WI38 (cell line): ENCODE data around the gene MINDY4.

Source experiments
- H3K4me3 ChIP-seq: 2 replicates; pipeline ENCODE4 v1.5.1; 2011; ENCODE audit warnings: low read depth, mild to moderate bottlenecking, control low read depth, low read length
- TF ChIP-seq, protein P1 (sequence below): IDR thresholded peaks from 2 replicates; pipeline ENCODE4 v1.5.1; 2012; ENCODE audit warnings: low read depth, mild to moderate bottlenecking, control low read depth, low read length

MINDY4 gene

DNA sequence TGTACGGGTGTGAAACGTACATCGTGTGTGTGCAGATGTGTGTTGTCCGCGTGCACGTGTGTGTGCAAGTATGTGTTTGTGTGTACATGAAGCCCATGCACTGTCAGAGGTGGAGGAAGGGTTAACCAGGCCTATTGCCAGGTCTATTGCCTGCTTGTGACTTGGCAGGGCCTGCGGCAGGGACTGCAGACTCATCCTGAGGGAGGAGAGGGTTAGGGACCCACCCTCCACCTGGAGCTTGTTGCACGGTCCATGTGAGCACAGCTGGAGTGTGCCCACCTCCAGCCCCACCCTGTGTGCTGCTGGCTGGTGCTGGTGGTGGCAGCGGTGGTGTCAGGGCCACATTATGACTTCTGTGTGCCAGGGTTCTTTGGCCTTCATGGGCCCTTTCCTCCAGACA, 133.3 kb downstream of the MINDY4 start:
- TF ChIP-seq, protein P1, sequence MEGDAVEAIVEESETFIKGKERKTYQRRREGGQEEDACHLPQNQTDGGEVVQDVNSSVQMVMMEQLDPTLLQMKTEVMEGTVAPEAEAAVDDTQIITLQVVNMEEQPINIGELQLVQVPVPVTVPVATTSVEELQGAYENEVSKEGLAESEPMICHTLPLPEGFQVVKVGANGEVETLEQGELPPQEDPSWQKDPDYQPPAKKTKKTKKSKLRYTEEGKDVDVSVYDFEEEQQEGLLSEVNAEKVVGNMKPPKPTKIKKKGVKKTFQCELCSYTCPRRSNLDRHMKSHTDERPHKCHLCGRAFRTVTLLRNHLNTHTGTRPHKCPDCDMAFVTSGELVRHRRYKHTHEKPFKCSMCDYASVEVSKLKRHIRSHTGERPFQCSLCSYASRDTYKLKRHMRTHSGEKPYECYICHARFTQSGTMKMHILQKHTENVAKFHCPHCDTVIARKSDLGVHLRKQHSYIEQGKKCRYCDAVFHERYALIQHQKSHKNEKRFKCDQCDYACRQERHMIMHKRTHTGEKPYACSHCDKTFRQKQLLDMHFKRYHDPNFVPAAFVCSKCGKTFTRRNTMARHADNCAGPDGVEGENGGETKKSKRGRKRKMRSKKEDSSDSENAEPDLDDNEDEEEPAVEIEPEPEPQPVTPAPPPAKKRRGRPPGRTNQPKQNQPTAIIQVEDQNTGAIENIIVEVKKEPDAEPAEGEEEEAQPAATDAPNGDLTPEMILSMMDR: no peak
- no peak overlapping the region for H3K4me3 ChIP-seq

DNA sequence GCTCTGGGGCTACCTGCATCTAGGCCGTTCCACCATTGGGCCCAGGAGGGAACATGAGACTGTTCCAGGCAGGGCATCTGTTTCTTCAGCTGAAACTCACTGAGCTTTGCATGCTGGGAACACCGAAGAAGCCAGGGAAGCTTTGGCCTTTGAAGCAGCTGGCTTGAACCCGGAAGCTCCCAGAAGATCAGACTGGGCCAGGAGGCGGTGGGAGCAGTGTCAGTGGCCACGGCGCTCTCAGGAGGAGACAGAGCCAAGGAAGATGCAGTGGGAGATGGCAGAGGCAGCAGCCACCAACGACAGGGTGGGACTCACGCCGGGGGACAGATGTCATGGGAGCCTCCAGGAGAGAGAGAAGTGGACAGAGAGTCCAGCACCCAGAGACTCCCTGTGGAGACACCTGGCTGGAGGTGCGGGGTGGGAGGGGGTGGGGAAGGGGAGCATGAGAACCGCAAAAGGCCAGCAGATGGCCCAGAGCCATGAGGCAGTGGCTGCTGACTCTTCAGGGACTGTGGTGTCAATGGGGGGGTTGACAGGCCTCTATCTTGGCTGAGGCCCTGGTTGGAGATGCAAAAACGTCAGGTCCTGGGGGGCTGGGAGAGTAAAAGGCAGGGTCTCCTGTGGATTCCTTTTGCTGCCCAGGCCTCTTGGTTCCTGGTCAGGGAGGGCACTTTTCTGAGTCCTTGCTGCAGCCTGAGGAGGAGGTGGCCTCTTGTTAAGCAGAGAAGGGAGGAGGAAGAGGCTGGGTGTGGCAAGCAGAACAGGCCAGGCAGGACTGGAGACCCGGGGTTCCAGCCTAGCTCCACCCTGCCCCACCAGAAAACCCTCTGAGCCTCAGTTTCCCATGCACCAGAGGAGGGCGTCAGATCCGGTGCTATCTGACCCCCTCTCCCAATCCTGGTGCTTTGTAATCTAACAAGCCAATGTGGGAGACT, 134.1 kb downstream of the MINDY4 start:
- TF ChIP-seq, protein P1: no peak
- no peak overlapping the region for H3K4me3 ChIP-seq

DNA sequence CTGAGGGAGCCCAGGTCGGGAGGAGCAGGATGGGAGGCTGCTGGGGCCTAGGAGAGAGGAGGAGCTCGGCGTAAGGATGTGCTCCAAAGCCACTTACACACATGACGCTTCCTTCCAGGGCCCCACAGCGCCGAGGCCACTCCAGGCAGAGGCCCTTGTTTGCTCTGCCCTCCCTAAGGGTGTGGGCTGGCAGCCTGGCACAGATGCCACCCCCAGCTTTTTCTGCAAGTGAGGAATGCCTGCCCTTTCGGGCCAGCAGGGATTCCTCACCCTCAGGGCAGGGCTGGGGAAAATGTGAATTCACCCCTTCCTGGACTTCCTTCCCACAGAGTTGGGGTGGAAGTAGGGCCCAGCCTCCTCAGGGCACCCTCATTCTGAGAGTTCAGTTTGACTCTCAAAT, 134.8 kb downstream of the MINDY4 start:
- TF ChIP-seq, protein P1: no peak

DNA sequence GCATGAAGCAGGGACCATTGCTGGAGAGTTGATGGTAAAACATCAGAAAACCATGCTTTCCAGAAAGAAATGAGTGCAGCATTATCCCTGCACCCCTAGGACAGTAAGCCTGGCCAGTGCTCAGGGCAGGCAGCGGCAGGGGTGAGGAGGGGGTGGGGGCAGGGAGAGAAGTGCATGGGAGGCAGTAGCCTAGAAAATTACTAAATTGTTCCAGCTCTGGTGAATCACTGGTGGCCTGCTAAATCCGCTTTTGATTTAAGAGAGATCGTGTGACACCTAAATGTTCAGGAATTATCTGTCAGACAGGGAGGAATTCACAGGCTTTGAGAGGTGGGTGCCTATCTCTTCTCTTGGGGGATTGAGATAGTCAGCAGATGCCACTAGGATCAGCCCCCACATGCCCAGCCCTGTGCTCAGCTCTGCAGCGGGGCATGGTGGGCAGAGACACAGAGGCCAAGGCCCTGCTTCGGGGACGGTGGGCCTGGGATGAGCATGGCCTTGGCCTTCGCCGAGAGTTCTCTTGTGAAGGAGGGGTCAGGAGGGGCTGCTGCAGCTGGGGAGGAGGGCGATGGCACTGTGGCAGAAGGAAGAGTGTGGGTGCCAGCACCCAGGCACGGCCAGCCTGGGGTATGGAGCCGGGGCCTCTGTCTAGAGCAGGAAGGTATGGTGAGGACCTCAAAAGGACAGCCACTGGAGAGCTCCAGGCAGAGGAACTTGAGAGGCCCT, 135.5 kb downstream of the MINDY4 start:
- TF ChIP-seq, protein P1: no peak

More for the DNA sequence above, 134.8 kb downstream of the MINDY4 start:
- H3K4me3 ChIP-seq: no peak overlapping the region

DNA sequence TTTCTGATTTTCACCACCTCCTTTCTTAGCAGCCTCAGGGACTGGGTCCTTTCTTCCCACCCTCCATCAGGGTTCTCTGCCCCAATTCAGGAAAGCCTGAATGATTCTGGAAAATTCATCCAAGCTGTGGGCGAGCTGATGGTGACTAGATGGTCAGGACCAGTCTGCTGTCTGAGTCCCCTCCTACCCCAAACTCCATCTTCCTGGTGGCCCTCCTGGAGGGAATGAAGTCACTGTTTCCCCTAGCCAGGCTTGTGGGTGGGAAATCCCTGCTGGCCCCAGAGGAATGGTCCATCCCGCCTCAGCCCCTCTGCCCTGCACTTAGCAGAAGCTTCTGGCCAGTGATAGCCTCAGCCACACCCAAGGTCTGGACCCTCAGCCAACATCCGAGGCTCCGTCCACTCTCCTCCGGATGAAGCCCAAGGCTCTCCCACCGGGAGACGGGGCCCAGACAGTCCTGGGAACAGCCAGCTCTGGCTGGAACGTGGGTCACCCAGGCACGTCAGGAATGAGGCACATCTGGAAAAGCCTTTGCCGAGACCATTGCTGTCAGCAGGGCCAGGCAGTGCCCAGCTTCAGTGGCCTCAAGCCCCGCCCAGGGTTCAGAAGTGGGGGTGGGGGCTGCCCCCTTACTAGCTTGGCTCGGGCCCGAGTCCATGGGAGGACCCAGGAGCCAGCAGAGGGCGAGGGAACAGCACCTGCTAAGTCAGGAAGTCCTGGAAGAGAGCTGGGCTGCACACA, 136.5 kb downstream of the MINDY4 start:
- H3K4me3 ChIP-seq: no peak overlapping the region
- TF ChIP-seq, protein P1: no peak

More for the DNA sequence above, 135.5 kb downstream of the MINDY4 start:
- H3K4me3 ChIP-seq: no peak overlapping the region

DNA sequence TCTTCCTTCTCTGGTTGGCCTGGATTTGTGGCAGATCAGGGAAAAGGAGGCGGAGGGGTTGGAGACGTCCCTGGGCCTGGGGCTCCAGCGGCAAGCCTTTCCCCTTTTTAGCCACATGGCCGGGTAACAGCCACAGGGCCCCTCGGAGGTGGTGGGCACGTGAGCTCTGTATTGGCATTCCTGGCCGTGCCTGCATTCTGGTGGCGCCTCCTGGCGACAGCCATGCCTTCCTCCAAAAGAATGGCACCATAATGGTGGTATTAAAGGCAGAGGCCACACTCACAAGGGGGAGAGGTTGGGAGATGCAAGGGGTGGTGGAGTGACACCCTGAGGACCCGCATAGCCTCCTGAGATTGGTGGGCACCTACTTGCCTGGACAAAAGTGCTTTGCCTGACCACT, 137.5 kb downstream of the MINDY4 start:
- TF ChIP-seq, protein P1: no peak
- no peak overlapping the region for H3K4me3 ChIP-seq
